Kidney (tissue), 14 donors: ENCODE measurements around the gene MYOT. TPM values are rescaled to one million over a fixed set of nuclear protein-coding genes. Genes with fewer than 3 reads are reported as not detected.
A peak's percentile ranks its signal among the peaks of the same experiment; 100 is the strongest.

Experiments
- DNase-seq, 5 donors: peaks; one replicate each; pipeline ENCODE4 v3.0.0-alpha.2; 2013 to 2020
- FAIRE-seq: peaks from 2 replicates; lab custom pipeline; 2012; peaks lifted over from hg19 to GRCh38; lab: Jason Lieb, UNC
- H3K27ac ChIP-seq, 2 donors: one replicate each; pipeline ENCODE4 v1.7.0; 2013; ENCODE audit warnings: low read depth in 2 of 2, low read length in 2 of 2, inconsistent platforms in 1 of 2
- H3K27me3 ChIP-seq: one replicate; pipeline ENCODE4 v1.7.1; 2013; ENCODE audit warnings: low read length, inconsistent platforms; ENCODE audit not compliant: control insufficient read depth, insufficient read depth
- H3K36me3 ChIP-seq, 3 donors: one replicate each; pipeline versions ENCODE4 v1.7.0 to v1.7.1; 2013; ENCODE audit warnings: low read length in 3 of 3, control low read depth in 1 of 3, inconsistent platforms in 1 of 3; ENCODE audit not compliant: insufficient read depth in 3 of 3, control insufficient read depth in 2 of 3
- H3K4me1 ChIP-seq, 3 donors: one replicate each; pipeline versions ENCODE4 v1.7.0 to v1.7.1; 2013; ENCODE audit warnings: low read length in 3 of 3, inconsistent platforms in 1 of 3, low read depth in 1 of 3; ENCODE audit not compliant: control insufficient read depth in 2 of 3, insufficient read depth in 2 of 3
- H3K4me3 ChIP-seq, 3 donors: one replicate each; pipeline versions ENCODE4 v1.7.0 to v1.8.1; 2013; ENCODE audit warnings: low read length in 3 of 3, control low read depth in 1 of 3, inconsistent platforms in 1 of 3
- H3K9ac ChIP-seq, 3 donors: one replicate each; pipeline versions ENCODE4 v1.7.0 to v1.7.1; 2013; ENCODE audit warnings: low read length in 3 of 3, control low read depth in 1 of 3, inconsistent platforms in 1 of 3
- H3K9me3 ChIP-seq, 3 donors: one replicate each; pipeline versions ENCODE4 v1.7.0 to v1.7.1; 2013; ENCODE audit warnings: low read length in 3 of 3, control low read depth in 1 of 3, inconsistent platforms in 1 of 3; ENCODE audit not compliant: control insufficient read depth in 2 of 3, insufficient read depth in 1 of 3
- CTCF ChIP-seq: IDR thresholded peaks from 3 replicates; pipeline ENCODE4 v1.5.1; 2012; ENCODE audit warnings: mild to moderate bottlenecking, moderate library complexity, borderline replicate concordance; ENCODE audit not compliant: insufficient read depth; ENCODE audit errors: extremely low read depth
- intact Hi-C: fragments of 100-400 bp; cut with DNase I; formaldehyde crosslinking; loops from one replicate; pipeline ENCODE4 v1.11.1; 2022
- polyA plus RNA-seq: library from polyadenylated mRNA; stranded (reverse); fragments of 350-450 nt; fragmentation: Illumina TruSeq; extraction: RNeasy Lipid Tissue Mini Kit (QIAGEN cat#74804); gene quantifications from one replicate; pipeline ENCODE4 v1.2.3, GENCODE V29; 2014; ENCODE audit warnings: low read depth, low replicate concordance; ENCODE audit not compliant: insufficient read depth
- total RNA-seq: library from RNA; stranded (reverse); fragmentation: NEBNext Ultra II Directional; extraction: Animal tissue kit (Norgen Biotek cat#: 25700); gene quantifications from one replicate; pipeline ENCODE4 v1.2.1, GENCODE V29; 2021
- donor health status: control.
- donor health status: control.
- donor health status: control.
- donor health status: control.
- donor health status: control.
- donor health status: DM: yes; HTN: yes; CAD: no.
- donor health status: Normal renal cell carcinoma (clear cell type).

Gene MYOT
- total and polyA plus RNA-seq, 2 donors from 2014 or later, result 0.94 to 2.3 TPM

- Histone ChIP-seq H3K4me1 (no peaks in the 10 kb centered on the region), H3K9ac (no peak overlapping the region), H3K27me3 (no peaks in the 10 kb centered on the region), H3K27ac (no peak overlapping the region), H3K4me3 (no peak overlapping the region), H3K9me3 (no peaks in the 10 kb centered on the region), H3K36me3 (peaks cover 0 to 5% (median 0%) of the 10 kb centered on the region in 3 donors)
- intact Hi-C loops, result no loop called here
- DNase-seq, result peak in 2 of 5 donors; percentile 3 to 15
- TF ChIP-seq CTCF, result no peak
- FAIRE-seq, result no peak
Observed at GRCh38 chr5:137933491-137933911, 65.8 kb downstream of the MYOT start.

GRCh38 chr5:137935190-137935589 is 67.5 kb downstream of the MYOT start:
- no peak for DNase-seq
- no peaks in the 10 kb centered on the region for H3K9me3 ChIP-seq
- H3K36me3 ChIP-seq, result peaks cover 7 to 19% (median 16%) of the 10 kb centered on the region in 3 donors
- no peaks in the 10 kb centered on the region for H3K27me3 ChIP-seq
- no peak overlapping the region for H3K27ac ChIP-seq
- intact Hi-C loops, result no loop called here
- no peak for TF ChIP-seq CTCF
- FAIRE-seq, result no peak
- H3K4me3 ChIP-seq, result no peak overlapping the region
- H3K4me1 ChIP-seq, result no peaks in the 10 kb centered on the region
- H3K9ac ChIP-seq, result no peak overlapping the region

GRCh38 chr5:137935694-137936093 is 68.0 kb downstream of the MYOT start:
- Histone ChIP-seq H3K9me3 (no peaks in the 10 kb centered on the region), H3K27me3 (no peaks in the 10 kb centered on the region), H3K36me3 (peaks cover 8 to 19% (median 19%) of the 10 kb centered on the region in 3 donors), H3K27ac (no peak overlapping the region), H3K9ac (no peak overlapping the region), H3K4me3 (no peak overlapping the region), H3K4me1 (no peaks in the 10 kb centered on the region)
- no peak for TF ChIP-seq CTCF
- intact Hi-C loops, result no loop called here
- no peak for FAIRE-seq
- DNase-seq, result no peak

Other genes with a start within 250 kb of the MYOT start
- gene KLHL3, start 131.8 kb upstream of the MYOT start, total RNA-seq, result 15.0 TPM
- gene KLHL3, start 131.8 kb upstream of the MYOT start, polyA plus RNA-seq, result 8.6 TPM
- gene HNRNPA0, start 113.5 kb upstream of the MYOT start, total RNA-seq, result 28.3 TPM
- gene HNRNPA0, start 113.5 kb upstream of the MYOT start, polyA plus RNA-seq, result 16.0 TPM
- gene PKD2L2, start 21.6 kb downstream of the MYOT start, total RNA-seq, result not detected
- not detected for gene PKD2L2, start 21.6 kb downstream of the MYOT start, polyA plus RNA-seq
- gene FAM13B, start 165.2 kb downstream of the MYOT start, total RNA-seq, result 41.8 TPM
- gene FAM13B, start 165.2 kb downstream of the MYOT start, polyA plus RNA-seq, result 7.6 TPM
- not detected for gene WNT8A, start 216.2 kb downstream of the MYOT start, total RNA-seq
- not detected for gene WNT8A, start 216.2 kb downstream of the MYOT start, polyA plus RNA-seq